Measurements from ENCODE around the gene INSYN1.

DNA sequence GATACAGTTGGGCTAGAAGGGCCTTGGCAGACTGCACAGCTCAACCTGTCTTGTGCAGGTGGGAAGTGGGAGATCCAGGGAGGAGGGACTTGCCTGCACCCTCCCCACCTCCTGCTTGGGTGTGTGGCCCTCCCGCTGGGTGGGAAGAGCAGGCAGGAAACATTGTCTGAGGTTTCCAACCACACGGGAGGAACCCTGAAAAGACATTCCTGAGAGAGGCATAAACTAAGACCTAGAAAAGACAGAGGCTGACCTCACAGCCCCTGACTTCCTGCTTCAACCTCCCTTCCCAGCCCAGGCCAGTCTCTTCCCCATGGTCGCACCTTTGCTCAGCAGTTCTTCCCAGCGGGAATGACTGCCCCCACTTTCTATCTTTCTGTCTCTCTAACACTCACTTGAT lies 46.3 kb upstream of the INSYN1 start:
- TF ChIP-seq POLR2A (IDR thresholded peaks at IDR 0.05) = no peak
- TF ChIP-seq, protein P1, sequence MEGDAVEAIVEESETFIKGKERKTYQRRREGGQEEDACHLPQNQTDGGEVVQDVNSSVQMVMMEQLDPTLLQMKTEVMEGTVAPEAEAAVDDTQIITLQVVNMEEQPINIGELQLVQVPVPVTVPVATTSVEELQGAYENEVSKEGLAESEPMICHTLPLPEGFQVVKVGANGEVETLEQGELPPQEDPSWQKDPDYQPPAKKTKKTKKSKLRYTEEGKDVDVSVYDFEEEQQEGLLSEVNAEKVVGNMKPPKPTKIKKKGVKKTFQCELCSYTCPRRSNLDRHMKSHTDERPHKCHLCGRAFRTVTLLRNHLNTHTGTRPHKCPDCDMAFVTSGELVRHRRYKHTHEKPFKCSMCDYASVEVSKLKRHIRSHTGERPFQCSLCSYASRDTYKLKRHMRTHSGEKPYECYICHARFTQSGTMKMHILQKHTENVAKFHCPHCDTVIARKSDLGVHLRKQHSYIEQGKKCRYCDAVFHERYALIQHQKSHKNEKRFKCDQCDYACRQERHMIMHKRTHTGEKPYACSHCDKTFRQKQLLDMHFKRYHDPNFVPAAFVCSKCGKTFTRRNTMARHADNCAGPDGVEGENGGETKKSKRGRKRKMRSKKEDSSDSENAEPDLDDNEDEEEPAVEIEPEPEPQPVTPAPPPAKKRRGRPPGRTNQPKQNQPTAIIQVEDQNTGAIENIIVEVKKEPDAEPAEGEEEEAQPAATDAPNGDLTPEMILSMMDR (IDR thresholded peaks at IDR 0.05) = no peak
- TF ChIP-seq POLR2AphosphoS5 (IDR thresholded peaks at IDR 0.05) = no peak

All from stomach (tissue), 4 donors.